ENCODE data around the gene VAMP3. TPM values are rescaled to one million over a fixed set of nuclear protein-coding genes. Genes with fewer than 3 reads are reported as not detected.

VAMP3 gene
- total and polyA plus RNA-seq, 4 experiments from 2014 or later: 45.6 to 67.0 (median 51.9) TPM

- H3K36me3 Mint-ChIP-seq: peaks cover 18 to 42% of the 10 kb centered on the region in 2 donors
- ChIA-PET POLR2A (ENCODE audit: partially characterized antibody) (interaction anchor here (1.1 to 2.2 kb wide), 5 partner anchors 9 to 753 kb away, joined by 3 to 11 read pairs (median 3); no protein-coding TSS in a partner anchor), CTCF (ENCODE audit: partially characterized antibody) (interaction anchor here (1.6 kb wide), 1 partner anchor 20 kb away, joined by 5 read pairs; no protein-coding TSS in a partner anchor)
Measured at GRCh38 chr1:7771823-7772299, 765 bp downstream of the VAMP3 start.

GRCh38 chr1:7777591-7777990 is 6.5 kb downstream of the VAMP3 start:
- Mint-ChIP-seq H3K4me3 (no peak overlapping the region), H3K4me1 (peaks cover 26 to 42% (median 34%) of the 10 kb centered on the region in 4 donors), H3K27me3 (no peaks in the 10 kb centered on the region), H3K27ac (no peak overlapping the region), H3K9me3 (no peaks in the 10 kb centered on the region), H3K36me3 (peaks cover 19 to 72% of the 10 kb centered on the region in 2 donors)
- POLR2A ChIA-PET (ENCODE audit: partially characterized antibody): no interaction called here
- no peak overlapping the region for H3K27ac ChIP-seq (ENCODE audit: low read depth, low read length)
- CTCF ChIA-PET (ENCODE audit: partially characterized antibody): no interaction called here
- no peak for DNase-seq
- intact Hi-C loops (cut with micrococcal nuclease): no loop called here
- H3K36me3 ChIP-seq (ENCODE audit: insufficient read depth, low read length): peaks cover 24% of the 10 kb centered on the region
- H3K4me3 ChIP-seq (ENCODE audit: low read length in 2 of 2): no peak overlapping the region
- H3K9me3 ChIP-seq (ENCODE audit: control insufficient read depth in 1 of 2, low read length in 2 of 2): no peaks in the 10 kb centered on the region
- H3K27me3 ChIP-seq (ENCODE audit: insufficient read depth, low read length): no peaks in the 10 kb centered on the region
- H3K4me1 ChIP-seq (ENCODE audit: insufficient read depth, low read length): peaks cover 19% of the 10 kb centered on the region

More at GRCh38 chr1:7771823-7772299, 765 bp downstream of the VAMP3 start:
- no peaks in the 10 kb centered on the region for H3K9me3 ChIP-seq (ENCODE audit: control insufficient read depth in 1 of 2, low read length in 2 of 2)
- peaks cover 18% of the 10 kb centered on the region for H3K4me1 ChIP-seq (ENCODE audit: insufficient read depth, low read length)
- H3K27me3 Mint-ChIP-seq: peaks cover 2 to 6% of the 10 kb centered on the region in 2 donors
- H3K9me3 Mint-ChIP-seq: no peaks in the 10 kb centered on the region
- H3K4me1 Mint-ChIP-seq: peaks cover 20 to 45% (median 35%) of the 10 kb centered on the region in 4 donors
- H3K27me3 ChIP-seq (ENCODE audit: insufficient read depth, low read length): no peaks in the 10 kb centered on the region
- peak overlapping the region; percentile 86 to 92 (median 90) for H3K4me3 Mint-ChIP-seq
- H3K36me3 ChIP-seq (ENCODE audit: insufficient read depth, low read length): peaks cover 7% of the 10 kb centered on the region
- intact Hi-C loops (cut with micrococcal nuclease): loop anchor here (1.0 to 5.0 kb wide), 2 partner anchors 12 to 1070 kb away; partner anchors contain the start of genes DNAJC11 and PER3
- H3K4me3 ChIP-seq (ENCODE audit: low read length in 2 of 2): peak overlapping the region; percentile 32 to 80
- no peak for DNase-seq
- H3K27ac ChIP-seq (ENCODE audit: low read depth, low read length): peak overlapping the region; percentile 80
- H3K27ac Mint-ChIP-seq: peak overlapping the region; percentile 80 to 90 (median 89)

- ChIA-PET CTCF (ENCODE audit: partially characterized antibody) (no interaction called here), POLR2A (ENCODE audit: partially characterized antibody) (no interaction called here)
- Histone ChIP-seq H3K9me3 (ENCODE audit: control insufficient read depth in 1 of 2, low read length in 2 of 2) (no peaks in the 10 kb centered on the region), H3K27me3 (ENCODE audit: insufficient read depth, low read length) (no peaks in the 10 kb centered on the region), H3K36me3 (ENCODE audit: insufficient read depth, low read length) (peaks cover 24% of the 10 kb centered on the region), H3K27ac (ENCODE audit: low read depth, low read length) (no peak overlapping the region), H3K4me3 (ENCODE audit: low read length in 2 of 2) (no peak overlapping the region), H3K4me1 (ENCODE audit: insufficient read depth, low read length) (peaks cover 20% of the 10 kb centered on the region)
- Mint-ChIP-seq H3K27me3 (no peaks in the 10 kb centered on the region), H3K4me1 (peaks cover 27 to 42% (median 34%) of the 10 kb centered on the region in 4 donors), H3K4me3 (no peak overlapping the region), H3K27ac (no peak overlapping the region), H3K9me3 (no peaks in the 10 kb centered on the region), H3K36me3 (peaks cover 19 to 69% of the 10 kb centered on the region in 2 donors)
- intact Hi-C loops (cut with micrococcal nuclease): no loop called here
- no peak for DNase-seq
Measured at GRCh38 chr1:7778133-7778628, 7.1 kb downstream of the VAMP3 start.

GRCh38 chr1:7780976-7781375 is 9.9 kb downstream of the VAMP3 start:
- no peaks in the 10 kb centered on the region for H3K9me3 Mint-ChIP-seq
- no peaks in the 10 kb centered on the region for H3K9me3 ChIP-seq (ENCODE audit: control insufficient read depth in 1 of 2, low read length in 2 of 2)
- no peak overlapping the region for H3K27ac ChIP-seq (ENCODE audit: low read depth, low read length)
- no peaks in the 10 kb centered on the region for H3K27me3 Mint-ChIP-seq
- intact Hi-C loops (cut with micrococcal nuclease): no loop called here
- CTCF ChIA-PET (ENCODE audit: partially characterized antibody): interaction anchor here (1.8 kb wide), 1 partner anchor 13 kb away, joined by 6 read pairs; no protein-coding TSS in a partner anchor
- H3K27ac Mint-ChIP-seq: peak overlapping the region in 2 of 7 donors; percentile 66 to 76
- no peaks in the 10 kb centered on the region for H3K27me3 ChIP-seq (ENCODE audit: insufficient read depth, low read length)
- H3K4me1 Mint-ChIP-seq: peaks cover 20 to 33% (median 25%) of the 10 kb centered on the region in 4 donors
- peaks cover 13 to 52% of the 10 kb centered on the region in 2 donors for H3K36me3 Mint-ChIP-seq
- no peak overlapping the region for H3K4me3 ChIP-seq (ENCODE audit: low read length in 2 of 2)
- DNase-seq: no peak
- peaks cover 28% of the 10 kb centered on the region for H3K4me1 ChIP-seq (ENCODE audit: insufficient read depth, low read length)
- POLR2A ChIA-PET (ENCODE audit: partially characterized antibody): interaction anchor here (3.1 kb wide), 1 partner anchor 10 kb away, joined by 11 read pairs; the partner anchor contains the start of gene VAMP3
- H3K36me3 ChIP-seq (ENCODE audit: insufficient read depth, low read length): peaks cover 21% of the 10 kb centered on the region
- peak overlapping the region in 2 of 8 donors; percentile 7 to 53 for H3K4me3 Mint-ChIP-seq

- peaks cover 28% of the 10 kb centered on the region for H3K4me1 ChIP-seq (ENCODE audit: insufficient read depth, low read length)
- no peaks in the 10 kb centered on the region for H3K27me3 Mint-ChIP-seq
- H3K4me3 ChIP-seq (ENCODE audit: low read length in 2 of 2): no peak overlapping the region
- H3K4me1 Mint-ChIP-seq: peaks cover 20 to 36% (median 27%) of the 10 kb centered on the region in 4 donors
- H3K9me3 ChIP-seq (ENCODE audit: control insufficient read depth in 1 of 2, low read length in 2 of 2): no peaks in the 10 kb centered on the region
- H3K9me3 Mint-ChIP-seq: no peaks in the 10 kb centered on the region
- ChIA-PET CTCF (ENCODE audit: partially characterized antibody) (interaction anchor here (1.8 kb wide), 1 partner anchor 13 kb away, joined by 6 read pairs; no protein-coding TSS in a partner anchor), POLR2A (ENCODE audit: partially characterized antibody) (interaction anchor here (3.1 kb wide), 1 partner anchor 10 kb away, joined by 11 read pairs; the partner anchor contains the start of gene VAMP3)
- H3K36me3 ChIP-seq (ENCODE audit: insufficient read depth, low read length): peaks cover 20% of the 10 kb centered on the region
- H3K27ac Mint-ChIP-seq: peak overlapping the region; percentile 3 to 90 (median 74)
- H3K4me3 Mint-ChIP-seq: peak overlapping the region in 7 of 8 donors; percentile 7 to 87 (median 72)
- DNase-seq: no peak
- no peaks in the 10 kb centered on the region for H3K27me3 ChIP-seq (ENCODE audit: insufficient read depth, low read length)
- intact Hi-C loops (cut with micrococcal nuclease): no loop called here
- H3K36me3 Mint-ChIP-seq: peaks cover 10 to 52% of the 10 kb centered on the region in 2 donors
- no peak overlapping the region for H3K27ac ChIP-seq (ENCODE audit: low read depth, low read length)
Measured at GRCh38 chr1:7781501-7781900, 10.4 kb downstream of the VAMP3 start.

GRCh38 chr1:7781923-7782495 is 10.9 kb downstream of the VAMP3 start:
- H3K9me3 ChIP-seq (ENCODE audit: control insufficient read depth in 1 of 2, low read length in 2 of 2): no peaks in the 10 kb centered on the region
- Mint-ChIP-seq H3K27me3 (no peaks in the 10 kb centered on the region), H3K9me3 (no peaks in the 10 kb centered on the region), H3K4me3 (peak overlapping the region; percentile 68 to 87 (median 81)), H3K36me3 (peaks cover 9 to 50% of the 10 kb centered on the region in 2 donors), H3K27ac (peak overlapping the region; percentile 67 to 90 (median 83)), H3K4me1 (peaks cover 20 to 39% (median 27%) of the 10 kb centered on the region in 4 donors)
- peak overlapping the region in 1 of 2 donors; percentile 11 for H3K4me3 ChIP-seq (ENCODE audit: low read length in 2 of 2)
- ChIA-PET POLR2A (ENCODE audit: partially characterized antibody) (interaction anchor here (3.1 kb wide), 1 partner anchor 11 kb away, joined by 11 read pairs; the partner anchor contains the start of gene VAMP3), CTCF (ENCODE audit: partially characterized antibody) (interaction anchor here (1.8 kb wide), 1 partner anchor 14 kb away, joined by 6 read pairs; no protein-coding TSS in a partner anchor)
- H3K36me3 ChIP-seq (ENCODE audit: insufficient read depth, low read length): peaks cover 17% of the 10 kb centered on the region
- intact Hi-C loops (cut with micrococcal nuclease): no loop called here
- peak in 4 of 5 donors; percentile 11 to 44 (median 22) for DNase-seq
- H3K27ac ChIP-seq (ENCODE audit: low read depth, low read length): no peak overlapping the region
- peaks cover 28% of the 10 kb centered on the region for H3K4me1 ChIP-seq (ENCODE audit: insufficient read depth, low read length)
- H3K27me3 ChIP-seq (ENCODE audit: insufficient read depth, low read length): no peaks in the 10 kb centered on the region

Measured in CD4-positive, alpha-beta memory T cell (primary cell).